ENCODE data around the gene LMO3. TPM values are rescaled to one million over a fixed set of nuclear protein-coding genes. Genes with fewer than 3 reads are reported as not detected.

The LMO3 gene
- total and polyA plus RNA-seq, 2 experiments from 2014 or later, result 7.9 to 15.1 TPM

DNA sequence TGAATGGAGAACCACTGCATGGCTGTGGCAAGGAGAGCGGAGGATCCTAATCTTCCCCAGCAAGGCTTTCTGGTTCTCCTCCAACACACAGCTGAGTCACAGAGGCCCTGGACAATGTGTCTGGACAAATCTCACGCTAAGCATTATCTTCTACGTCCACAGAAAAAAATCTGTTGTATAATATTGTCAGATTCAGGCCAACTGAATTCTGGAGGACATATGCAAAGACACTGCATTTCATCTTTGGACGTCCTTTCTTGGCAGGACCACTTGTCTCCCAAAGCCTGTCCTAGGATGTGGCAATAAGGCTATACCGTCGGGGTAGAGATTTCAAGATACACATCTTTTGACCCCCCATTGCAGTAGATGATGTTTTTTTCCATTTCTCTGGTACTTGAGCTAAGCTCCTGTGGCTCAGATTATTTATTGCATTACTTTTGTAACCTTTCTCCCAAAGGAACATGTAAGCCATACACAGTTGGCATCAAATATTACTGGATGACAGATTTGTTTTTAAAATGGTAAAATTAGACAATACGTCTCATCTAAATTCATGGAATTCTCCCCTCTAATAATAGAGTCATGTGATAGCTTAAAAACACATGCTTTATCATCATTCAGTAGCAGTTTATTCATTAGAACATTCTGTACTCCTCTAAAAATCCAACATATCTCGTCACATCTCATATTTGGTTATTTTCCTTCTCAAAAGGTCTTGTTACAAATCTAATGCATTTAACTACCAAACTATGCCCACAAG lies 19.4 kb downstream of the LMO3 start:
- ATAC-seq (no peak), DNase-seq (ENCODE audit: low spot score) (no peak)
- no peak overlapping the region for H3K4me3 ChIP-seq

DNA sequence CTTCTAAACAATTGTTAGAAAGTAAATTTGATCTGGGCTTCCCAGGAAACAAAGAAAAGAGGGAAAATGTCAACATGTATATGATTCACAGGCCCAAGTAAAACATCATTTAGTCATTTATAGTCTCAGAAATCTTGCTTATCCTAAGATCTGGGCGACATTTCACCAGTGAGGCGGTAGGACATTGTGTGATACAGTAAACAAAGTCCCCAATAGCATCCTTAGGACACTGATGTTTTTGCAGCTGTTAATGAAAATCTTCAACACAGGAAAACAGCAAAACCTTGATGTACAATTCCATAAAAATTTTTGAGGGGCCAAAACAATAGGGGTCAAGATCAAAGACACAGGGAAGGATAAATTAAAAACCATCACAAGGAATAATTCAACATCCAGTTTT lies 20.2 kb downstream of the LMO3 start:
- ATAC-seq (no peak), DNase-seq (ENCODE audit: low spot score) (no peak)
- Mint-ChIP-seq H3K4me1 (peaks cover 7% of the 10 kb centered on the region), H3K27ac (no peak overlapping the region), H3K9me3 (peaks cover 5% of the 10 kb centered on the region; the same call in 2 of the 3 replicates), H3K4me3 (no peak overlapping the region), H3K27me3 (ENCODE audit: insufficient read depth, low read depth, poor library complexity) (no peaks in the 10 kb centered on the region), H3K36me3 (ENCODE audit: low read depth) (peaks cover 6% of the 10 kb centered on the region; the same call in 1 of the 3 replicates)
- TF ChIP-seq POLR2AphosphoS5 (IDR thresholded peaks at IDR 0.05; ENCODE audit: low read depth) (no peak), ZNF331 (CRISPR knock-in tag; IDR thresholded peaks at IDR 0.05; ENCODE audit: low read depth) (no peak), EZH2 (IDR thresholded peaks at IDR 0.05; ENCODE audit: low read depth, unreplicated experiment) (no peak)
- TF ChIP-seq, protein P1, sequence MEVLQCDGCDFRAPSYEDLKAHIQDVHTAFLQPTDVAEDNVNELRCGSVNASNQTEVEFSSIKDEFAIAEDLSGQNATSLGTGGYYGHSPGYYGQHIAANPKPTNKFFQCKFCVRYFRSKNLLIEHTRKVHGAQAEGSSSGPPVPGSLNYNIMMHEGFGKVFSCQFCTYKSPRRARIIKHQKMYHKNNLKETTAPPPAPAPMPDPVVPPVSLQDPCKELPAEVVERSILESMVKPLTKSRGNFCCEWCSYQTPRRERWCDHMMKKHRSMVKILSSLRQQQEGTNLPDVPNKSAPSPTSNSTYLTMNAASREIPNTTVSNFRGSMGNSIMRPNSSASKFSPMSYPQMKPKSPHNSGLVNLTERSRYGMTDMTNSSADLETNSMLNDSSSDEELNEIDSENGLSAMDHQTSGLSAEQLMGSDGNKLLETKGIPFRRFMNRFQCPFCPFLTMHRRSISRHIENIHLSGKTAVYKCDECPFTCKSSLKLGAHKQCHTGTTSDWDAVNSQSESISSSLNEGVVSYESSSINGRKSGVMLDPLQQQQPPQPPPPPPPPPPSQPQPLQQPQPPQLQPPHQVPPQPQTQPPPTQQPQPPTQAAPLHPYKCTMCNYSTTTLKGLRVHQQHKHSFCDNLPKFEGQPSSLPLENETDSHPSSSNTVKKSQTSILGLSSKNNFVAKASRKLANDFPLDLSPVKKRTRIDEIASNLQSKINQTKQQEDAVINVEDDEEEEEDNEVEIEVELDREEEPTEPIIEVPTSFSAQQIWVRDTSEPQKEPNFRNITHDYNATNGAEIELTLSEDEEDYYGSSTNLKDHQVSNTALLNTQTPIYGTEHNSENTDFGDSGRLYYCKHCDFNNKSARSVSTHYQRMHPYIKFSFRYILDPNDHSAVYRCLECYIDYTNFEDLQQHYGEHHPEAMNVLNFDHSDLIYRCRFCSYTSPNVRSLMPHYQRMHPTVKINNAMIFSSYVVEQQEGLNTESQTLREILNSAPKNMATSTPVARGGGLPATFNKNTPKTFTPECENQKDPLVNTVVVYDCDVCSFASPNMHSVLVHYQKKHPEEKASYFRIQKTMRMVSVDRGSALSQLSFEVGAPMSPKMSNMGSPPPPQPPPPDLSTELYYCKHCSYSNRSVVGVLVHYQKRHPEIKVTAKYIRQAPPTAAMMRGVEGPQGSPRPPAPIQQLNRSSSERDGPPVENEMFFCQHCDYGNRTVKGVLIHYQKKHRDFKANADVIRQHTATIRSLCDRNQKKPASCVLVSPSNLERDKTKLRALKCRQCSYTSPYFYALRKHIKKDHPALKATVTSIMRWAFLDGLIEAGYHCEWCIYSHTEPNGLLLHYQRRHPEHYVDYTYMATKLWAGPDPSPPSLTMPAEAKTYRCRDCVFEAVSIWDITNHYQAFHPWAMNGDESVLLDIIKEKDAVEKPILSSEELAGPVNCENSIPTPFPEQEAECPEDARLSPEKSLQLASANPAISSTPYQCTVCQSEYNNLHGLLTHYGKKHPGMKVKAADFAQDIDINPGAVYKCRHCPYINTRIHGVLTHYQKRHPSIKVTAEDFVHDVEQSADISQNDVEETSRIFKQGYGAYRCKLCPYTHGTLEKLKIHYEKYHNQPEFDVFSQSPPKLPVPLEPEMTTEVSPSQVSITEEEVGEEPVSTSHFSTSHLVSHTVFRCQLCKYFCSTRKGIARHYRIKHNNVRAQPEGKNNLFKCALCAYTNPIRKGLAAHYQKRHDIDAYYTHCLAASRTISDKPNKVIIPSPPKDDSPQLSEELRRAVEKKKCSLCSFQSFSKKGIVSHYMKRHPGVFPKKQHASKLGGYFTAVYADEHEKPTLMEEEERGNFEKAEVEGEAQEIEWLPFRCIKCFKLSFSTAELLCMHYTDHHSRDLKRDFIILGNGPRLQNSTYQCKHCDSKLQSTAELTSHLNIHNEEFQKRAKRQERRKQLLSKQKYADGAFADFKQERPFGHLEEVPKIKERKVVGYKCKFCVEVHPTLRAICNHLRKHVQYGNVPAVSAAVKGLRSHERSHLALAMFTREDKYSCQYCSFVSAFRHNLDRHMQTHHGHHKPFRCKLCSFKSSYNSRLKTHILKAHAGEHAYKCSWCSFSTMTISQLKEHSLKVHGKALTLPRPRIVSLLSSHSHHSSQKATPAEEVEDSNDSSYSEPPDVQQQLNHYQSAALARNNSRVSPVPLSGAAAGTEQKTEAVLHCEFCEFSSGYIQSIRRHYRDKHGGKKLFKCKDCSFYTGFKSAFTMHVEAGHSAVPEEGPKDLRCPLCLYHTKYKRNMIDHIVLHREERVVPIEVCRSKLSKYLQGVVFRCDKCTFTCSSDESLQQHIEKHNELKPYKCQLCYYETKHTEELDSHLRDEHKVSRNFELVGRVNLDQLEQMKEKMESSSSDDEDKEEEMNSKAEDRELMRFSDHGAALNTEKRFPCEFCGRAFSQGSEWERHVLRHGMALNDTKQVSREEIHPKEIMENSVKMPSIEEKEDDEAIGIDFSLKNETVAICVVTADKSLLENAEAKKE (CRISPR knock-in tag; IDR thresholded peaks at IDR 0.05), result no peak
- TF ChIP-seq, protein P2, sequence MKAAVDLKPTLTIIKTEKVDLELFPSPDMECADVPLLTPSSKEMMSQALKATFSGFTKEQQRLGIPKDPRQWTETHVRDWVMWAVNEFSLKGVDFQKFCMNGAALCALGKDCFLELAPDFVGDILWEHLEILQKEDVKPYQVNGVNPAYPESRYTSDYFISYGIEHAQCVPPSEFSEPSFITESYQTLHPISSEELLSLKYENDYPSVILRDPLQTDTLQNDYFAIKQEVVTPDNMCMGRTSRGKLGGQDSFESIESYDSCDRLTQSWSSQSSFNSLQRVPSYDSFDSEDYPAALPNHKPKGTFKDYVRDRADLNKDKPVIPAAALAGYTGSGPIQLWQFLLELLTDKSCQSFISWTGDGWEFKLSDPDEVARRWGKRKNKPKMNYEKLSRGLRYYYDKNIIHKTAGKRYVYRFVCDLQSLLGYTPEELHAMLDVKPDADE (IDR thresholded peaks at IDR 0.05), result no peak
- TF ChIP-seq, protein P3, sequence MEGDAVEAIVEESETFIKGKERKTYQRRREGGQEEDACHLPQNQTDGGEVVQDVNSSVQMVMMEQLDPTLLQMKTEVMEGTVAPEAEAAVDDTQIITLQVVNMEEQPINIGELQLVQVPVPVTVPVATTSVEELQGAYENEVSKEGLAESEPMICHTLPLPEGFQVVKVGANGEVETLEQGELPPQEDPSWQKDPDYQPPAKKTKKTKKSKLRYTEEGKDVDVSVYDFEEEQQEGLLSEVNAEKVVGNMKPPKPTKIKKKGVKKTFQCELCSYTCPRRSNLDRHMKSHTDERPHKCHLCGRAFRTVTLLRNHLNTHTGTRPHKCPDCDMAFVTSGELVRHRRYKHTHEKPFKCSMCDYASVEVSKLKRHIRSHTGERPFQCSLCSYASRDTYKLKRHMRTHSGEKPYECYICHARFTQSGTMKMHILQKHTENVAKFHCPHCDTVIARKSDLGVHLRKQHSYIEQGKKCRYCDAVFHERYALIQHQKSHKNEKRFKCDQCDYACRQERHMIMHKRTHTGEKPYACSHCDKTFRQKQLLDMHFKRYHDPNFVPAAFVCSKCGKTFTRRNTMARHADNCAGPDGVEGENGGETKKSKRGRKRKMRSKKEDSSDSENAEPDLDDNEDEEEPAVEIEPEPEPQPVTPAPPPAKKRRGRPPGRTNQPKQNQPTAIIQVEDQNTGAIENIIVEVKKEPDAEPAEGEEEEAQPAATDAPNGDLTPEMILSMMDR (conservative IDR thresholded peaks at IDR 0.05; ENCODE audit: low read depth in 2 of 2), result no peak
- Histone ChIP-seq H3K4me1 (ENCODE audit: insufficient read depth) (no peaks in the 10 kb centered on the region), H3F3A (replicated peaks; ENCODE audit: low read depth) (no peaks in the 10 kb centered on the region), H3K27me3 (ENCODE audit: insufficient read depth) (no peaks in the 10 kb centered on the region), H4K20me1 (replicated peaks; ENCODE audit: insufficient read depth) (no peaks in the 10 kb centered on the region), H3K36me3 (ENCODE audit: insufficient read depth) (no peaks in the 10 kb centered on the region), H2AFZ (no peak overlapping the region), H3K79me2 (replicated peaks; ENCODE audit: insufficient read depth) (no peaks in the 10 kb centered on the region), H3K27ac (ENCODE audit: low read depth) (no peak overlapping the region), H3K4me2 (no peak overlapping the region), H3K4me3 (no peak overlapping the region), H3K9me2 (ENCODE audit: insufficient read depth) (no peaks in the 10 kb centered on the region)

More for the DNA sequence above, 19.4 kb downstream of the LMO3 start:
- Histone ChIP-seq H2AFZ (no peak overlapping the region), H3K27me3 (ENCODE audit: insufficient read depth) (no peaks in the 10 kb centered on the region), H3K9me2 (ENCODE audit: insufficient read depth) (no peaks in the 10 kb centered on the region), H3K4me1 (ENCODE audit: insufficient read depth) (no peaks in the 10 kb centered on the region), H3K36me3 (ENCODE audit: insufficient read depth) (no peaks in the 10 kb centered on the region), H3K79me2 (replicated peaks; ENCODE audit: insufficient read depth) (no peaks in the 10 kb centered on the region), H3K27ac (ENCODE audit: low read depth) (no peak overlapping the region), H3F3A (replicated peaks; ENCODE audit: low read depth) (no peaks in the 10 kb centered on the region), H3K4me2 (no peak overlapping the region), H4K20me1 (replicated peaks; ENCODE audit: insufficient read depth) (no peaks in the 10 kb centered on the region)
- 0 out of 3 replicates have a peak, but pooled peaks cover 5% of the 10 kb centered on the region for H3K9me3 Mint-ChIP-seq
- H3K4me3 Mint-ChIP-seq, result no peak overlapping the region
- no peak for TF ChIP-seq EZH2 (IDR thresholded peaks at IDR 0.05; ENCODE audit: low read depth, unreplicated experiment)
- no peak for TF ChIP-seq ZNF114 (CRISPR knock-in tag; IDR thresholded peaks at IDR 0.05)
- TF ChIP-seq CREB1 (CRISPR knock-in tag; IDR thresholded peaks at IDR 0.05; ENCODE audit: low read depth), result no peak
- TF ChIP-seq STAT1 (IDR thresholded peaks at IDR 0.05; ENCODE audit: unreplicated experiment), result no peak
- no peak for TF ChIP-seq JUNB (IDR thresholded peaks at IDR 0.05; ENCODE audit: unreplicated experiment)
- no peak for TF ChIP-seq NANOG (IDR thresholded peaks at IDR 0.05; ENCODE audit: borderline replicate concordance)
- TF ChIP-seq POLR2AphosphoS5 (IDR thresholded peaks at IDR 0.05; ENCODE audit: low read depth), result no peak
- no peak overlapping the region for H3K27ac Mint-ChIP-seq
- H3K27me3 Mint-ChIP-seq (ENCODE audit: insufficient read depth, low read depth, poor library complexity), result no peaks in the 10 kb centered on the region
- peaks cover 7% of the 10 kb centered on the region for H3K4me1 Mint-ChIP-seq
- H3K36me3 Mint-ChIP-seq (ENCODE audit: low read depth), result peaks cover 6% of the 10 kb centered on the region; the same call in 1 of the 3 replicates
